HepG2 (cell line): Measurements from ENCODE around the gene AHNAK. TPM values are rescaled to one million over a fixed set of nuclear protein-coding genes. Genes with fewer than 3 reads are reported as not detected.

ENCODE experiments used
- AGO1 ChIP-seq: fragments of 200-400 bp; formaldehyde crosslinking; IDR thresholded peaks from 2 replicates; pipeline ENCODE4 v1.6.1; 2017; ENCODE audit warnings: mild to moderate bottlenecking, low read depth, low read length, moderate library complexity; ENCODE audit not compliant: poor library complexity, severe bottlenecking
- GABPB1 ChIP-seq: IDR thresholded peaks from 2 replicates; pipeline ENCODE4 v1.6.1; 2016; ENCODE audit warnings: mild to moderate bottlenecking, missing genetic modification reagents, moderate library complexity, missing compliant biosample characterization
- GATA4 ChIP-seq: sonication (generic); IDR thresholded peaks from 2 replicates; pipeline ENCODE4 v1.6.1; 2016; ENCODE audit warnings: antibody characterized with exemption, low read depth, borderline replicate concordance
- HNRNPUL1 ChIP-seq: fragments of 200-400 bp; formaldehyde crosslinking; IDR thresholded peaks from 2 replicates; pipeline ENCODE4 v1.6.1; 2017; ENCODE audit warnings: low read depth, mild to moderate bottlenecking, low read length, moderate library complexity
- KLF6 ChIP-seq: IDR thresholded peaks from 2 replicates; pipeline ENCODE4 v1.8.0; 2016; ENCODE audit warnings: missing biosample characterization, missing genetic modification reagents
- NFRKB ChIP-seq: fragments of 450-650 bp; IDR thresholded peaks from 2 replicates; pipeline ENCODE4 v1.6.1; 2017
- NR2C2 ChIP-seq: sonication (generic); formaldehyde crosslinking; IDR thresholded peaks from 2 replicates; pipeline ENCODE4 v1.4.0; 2020; ENCODE audit warnings: missing genetic modification reagents, mild to moderate bottlenecking, moderate library complexity, borderline replicate concordance
- NR3C1 ChIP-seq: sonication (generic); formaldehyde crosslinking; IDR thresholded peaks from 2 replicates; pipeline ENCODE4 v1.4.0; 2020; ENCODE audit warnings: missing genetic modification reagents
- PITX1 ChIP-seq: sonication (generic); formaldehyde crosslinking; IDR thresholded peaks from 2 replicates; pipeline ENCODE4 v1.5.1; 2020; ENCODE audit warnings: mild to moderate bottlenecking, missing genetic modification reagents
- RARG ChIP-seq: sonication (generic); formaldehyde crosslinking; IDR thresholded peaks from 2 replicates; pipeline ENCODE4 v1.4.0; 2020; ENCODE audit warnings: low read depth, mild to moderate bottlenecking, missing genetic modification reagents
- ZBTB42 ChIP-seq: sonication (generic); formaldehyde crosslinking; IDR thresholded peaks from 2 replicates; pipeline ENCODE4 v1.5.0; 2020; ENCODE audit warnings: mild to moderate bottlenecking, missing genetic modification reagents
- ZFYVE20 ChIP-seq: sonication (generic); formaldehyde crosslinking; IDR thresholded peaks from 2 replicates; pipeline ENCODE4 v1.8.0; 2023; ENCODE audit warnings: low read depth, mild to moderate bottlenecking, moderate library complexity, missing genetic modification reagents, borderline replicate concordance
- ZNF329 ChIP-seq: sonication (generic); formaldehyde crosslinking; IDR thresholded peaks from 2 replicates; pipeline ENCODE4 v1.9.0; 2021; ENCODE audit warnings: low read depth, mild to moderate bottlenecking, missing genetic modification reagents
- ZNF83 ChIP-seq: sonication (generic); formaldehyde crosslinking; IDR thresholded peaks from 2 replicates; pipeline ENCODE4 v1.4.0; 2020; ENCODE audit warnings: missing genetic modification reagents, mild to moderate bottlenecking, borderline replicate concordance
- polyA plus RNA-seq, 8 experiments: library from polyadenylated mRNA; depleted of rRNA in 3 of 8; stranded (reverse) in 7 of 8; unstranded in 1 of 8; fragments of >200 nt; fragmentation: Illumina TruSeq in 4 of 8; extraction: Trizol in 4 of 8; gene quantifications; 2 replicates each; pipeline versions ENCODE4 v1.2.1 to v1.2.3, GENCODE V29; 2011 to 2016; ENCODE audit warnings: low read depth in 4 of 8, missing spikeins in 1 of 8, mixed read lengths in 1 of 8; ENCODE audit not compliant: insufficient read depth in 1 of 8
- total RNA-seq, 5 experiments: library from RNA; depleted of rRNA; stranded (reverse); fragments of >200 nt; fragmentation: Illumina TruSeq; extraction: Trizol; gene quantifications; 2 replicates each; pipeline ENCODE4 v1.2.3, GENCODE V29; 2016; ENCODE audit warnings: low read depth in 1 of 5
- TF ChIP-seq, protein P1 (sequence below): sonication (generic); formaldehyde crosslinking; IDR thresholded peaks from 2 replicates; pipeline ENCODE4 v1.4.0; 2020; ENCODE audit warnings: missing genetic modification reagents
- TF ChIP-seq, protein P2 (sequence below): sonication (generic); formaldehyde crosslinking; IDR thresholded peaks from 2 replicates; pipeline ENCODE4 v1.5.0; 2020; ENCODE audit warnings: mild to moderate bottlenecking, missing genetic modification reagents
- TF ChIP-seq, protein P3 (sequence below): sonication (generic); formaldehyde crosslinking; IDR thresholded peaks from 2 replicates; pipeline ENCODE4 v1.4.0; 2020; ENCODE audit warnings: missing genetic modification reagents, borderline replicate concordance
- TF ChIP-seq, protein P4 (sequence below): IDR thresholded peaks from 2 replicates; pipeline ENCODE4 v1.6.1; 2012; ENCODE audit warnings: low read length, improper control_type of control experiment

Gene AHNAK
- total and polyA plus RNA-seq, 2 of the 13 experiments (the other 11 are each of a cell fraction or from before 2014, with no cell fraction given): 23.4 to 25.0 TPM

DNA sequence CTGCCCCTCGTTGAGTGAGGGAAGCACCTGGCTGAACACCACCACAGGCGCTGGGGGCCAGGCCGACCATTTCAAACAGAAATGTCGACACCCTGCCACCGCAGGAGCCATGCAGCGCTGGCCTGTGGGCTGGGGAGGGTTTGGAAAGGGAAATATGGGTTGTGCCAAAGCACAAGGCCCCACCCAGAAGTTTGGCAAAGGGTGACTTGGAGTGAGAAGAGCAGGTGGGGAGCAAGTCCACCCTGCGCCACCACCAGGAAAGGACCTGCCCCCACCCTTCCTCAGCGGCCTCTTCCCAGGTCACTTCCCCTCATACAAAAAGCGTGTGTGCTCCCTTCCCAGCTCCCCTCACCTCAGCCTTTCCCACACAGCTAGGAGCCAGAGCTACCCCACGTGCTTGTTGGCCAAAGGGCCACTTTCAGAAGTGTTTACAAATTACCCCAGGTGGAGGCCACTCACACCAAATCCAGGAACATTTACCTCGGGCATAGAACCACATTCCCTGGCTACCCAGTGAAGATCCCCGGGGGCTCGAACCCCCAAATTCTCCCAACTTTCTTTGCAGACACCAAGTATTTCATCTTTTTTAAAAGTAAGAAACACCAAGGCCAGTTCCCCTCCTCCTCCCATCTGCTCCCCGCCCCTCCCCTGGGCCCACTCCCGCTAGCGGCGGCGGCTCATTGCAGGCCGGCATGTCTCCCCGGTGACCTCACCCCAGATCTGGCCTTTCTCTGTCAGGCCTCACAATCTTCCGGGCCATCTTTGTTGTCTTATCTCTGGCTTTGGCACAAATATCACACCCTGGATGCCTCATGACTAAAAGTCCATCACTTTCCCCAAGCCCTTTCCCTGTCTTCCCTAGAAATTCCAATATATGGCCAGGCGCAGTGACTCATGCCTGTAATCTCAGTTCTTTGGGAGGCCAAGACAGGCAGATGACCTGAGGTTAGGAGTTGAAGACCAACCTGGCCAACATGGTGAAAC is 148.3 kb downstream of the AHNAK start (continued):
- no peak for TF ChIP-seq ZBTB42
- no peak for TF ChIP-seq ZNF329 (CRISPR knock-in tag)
- no peak; the same call in 1 of the 2 replicates for TF ChIP-seq ZNF83 (CRISPR knock-in tag)
- no peak for TF ChIP-seq ZFYVE20 (CRISPR knock-in tag)
- TF ChIP-seq RARG (CRISPR knock-in tag): no peak
- TF ChIP-seq GABPB1 (CRISPR knock-in tag): peak; percentile 32; the same call in 1 of the 2 replicates
- TF ChIP-seq KLF6 (CRISPR knock-in tag): no peak
- TF ChIP-seq NR2C2: no peak
- TF ChIP-seq, protein P1, sequence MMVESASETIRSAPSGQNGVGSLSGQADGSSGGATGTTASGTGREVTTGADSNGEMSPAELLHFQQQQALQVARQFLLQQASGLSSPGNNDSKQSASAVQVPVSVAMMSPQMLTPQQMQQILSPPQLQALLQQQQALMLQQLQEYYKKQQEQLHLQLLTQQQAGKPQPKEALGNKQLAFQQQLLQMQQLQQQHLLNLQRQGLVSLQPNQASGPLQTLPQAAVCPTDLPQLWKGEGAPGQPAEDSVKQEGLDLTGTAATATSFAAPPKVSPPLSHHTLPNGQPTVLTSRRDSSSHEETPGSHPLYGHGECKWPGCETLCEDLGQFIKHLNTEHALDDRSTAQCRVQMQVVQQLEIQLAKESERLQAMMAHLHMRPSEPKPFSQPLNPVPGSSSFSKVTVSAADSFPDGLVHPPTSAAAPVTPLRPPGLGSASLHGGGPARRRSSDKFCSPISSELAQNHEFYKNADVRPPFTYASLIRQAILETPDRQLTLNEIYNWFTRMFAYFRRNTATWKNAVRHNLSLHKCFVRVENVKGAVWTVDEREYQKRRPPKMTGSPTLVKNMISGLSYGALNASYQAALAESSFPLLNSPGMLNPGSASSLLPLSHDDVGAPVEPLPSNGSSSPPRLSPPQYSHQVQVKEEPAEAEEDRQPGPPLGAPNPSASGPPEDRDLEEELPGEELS (CRISPR knock-in tag): no peak; the same call in 1 of the 2 replicates
- TF ChIP-seq, protein P2, sequence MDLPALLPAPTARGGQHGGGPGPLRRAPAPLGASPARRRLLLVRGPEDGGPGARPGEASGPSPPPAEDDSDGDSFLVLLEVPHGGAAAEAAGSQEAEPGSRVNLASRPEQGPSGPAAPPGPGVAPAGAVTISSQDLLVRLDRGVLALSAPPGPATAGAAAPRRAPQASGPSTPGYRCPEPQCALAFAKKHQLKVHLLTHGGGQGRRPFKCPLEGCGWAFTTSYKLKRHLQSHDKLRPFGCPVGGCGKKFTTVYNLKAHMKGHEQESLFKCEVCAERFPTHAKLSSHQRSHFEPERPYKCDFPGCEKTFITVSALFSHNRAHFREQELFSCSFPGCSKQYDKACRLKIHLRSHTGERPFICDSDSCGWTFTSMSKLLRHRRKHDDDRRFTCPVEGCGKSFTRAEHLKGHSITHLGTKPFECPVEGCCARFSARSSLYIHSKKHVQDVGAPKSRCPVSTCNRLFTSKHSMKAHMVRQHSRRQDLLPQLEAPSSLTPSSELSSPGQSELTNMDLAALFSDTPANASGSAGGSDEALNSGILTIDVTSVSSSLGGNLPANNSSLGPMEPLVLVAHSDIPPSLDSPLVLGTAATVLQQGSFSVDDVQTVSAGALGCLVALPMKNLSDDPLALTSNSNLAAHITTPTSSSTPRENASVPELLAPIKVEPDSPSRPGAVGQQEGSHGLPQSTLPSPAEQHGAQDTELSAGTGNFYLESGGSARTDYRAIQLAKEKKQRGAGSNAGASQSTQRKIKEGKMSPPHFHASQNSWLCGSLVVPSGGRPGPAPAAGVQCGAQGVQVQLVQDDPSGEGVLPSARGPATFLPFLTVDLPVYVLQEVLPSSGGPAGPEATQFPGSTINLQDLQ: no peak
- no peak for TF ChIP-seq NFRKB
- no peak for TF ChIP-seq AGO1
- TF ChIP-seq, protein P3, sequence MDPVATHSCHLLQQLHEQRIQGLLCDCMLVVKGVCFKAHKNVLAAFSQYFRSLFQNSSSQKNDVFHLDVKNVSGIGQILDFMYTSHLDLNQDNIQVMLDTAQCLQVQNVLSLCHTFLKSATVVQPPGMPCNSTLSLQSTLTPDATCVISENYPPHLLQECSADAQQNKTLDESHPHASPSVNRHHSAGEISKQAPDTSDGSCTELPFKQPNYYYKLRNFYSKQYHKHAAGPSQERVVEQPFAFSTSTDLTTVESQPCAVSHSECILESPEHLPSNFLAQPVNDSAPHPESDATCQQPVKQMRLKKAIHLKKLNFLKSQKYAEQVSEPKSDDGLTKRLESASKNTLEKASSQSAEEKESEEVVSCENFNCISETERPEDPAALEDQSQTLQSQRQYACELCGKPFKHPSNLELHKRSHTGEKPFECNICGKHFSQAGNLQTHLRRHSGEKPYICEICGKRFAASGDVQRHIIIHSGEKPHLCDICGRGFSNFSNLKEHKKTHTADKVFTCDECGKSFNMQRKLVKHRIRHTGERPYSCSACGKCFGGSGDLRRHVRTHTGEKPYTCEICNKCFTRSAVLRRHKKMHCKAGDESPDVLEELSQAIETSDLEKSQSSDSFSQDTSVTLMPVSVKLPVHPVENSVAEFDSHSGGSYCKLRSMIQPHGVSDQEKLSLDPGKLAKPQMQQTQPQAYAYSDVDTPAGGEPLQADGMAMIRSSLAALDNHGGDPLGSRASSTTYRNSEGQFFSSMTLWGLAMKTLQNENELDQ (CRISPR knock-in tag): no peak
- TF ChIP-seq, protein P4, sequence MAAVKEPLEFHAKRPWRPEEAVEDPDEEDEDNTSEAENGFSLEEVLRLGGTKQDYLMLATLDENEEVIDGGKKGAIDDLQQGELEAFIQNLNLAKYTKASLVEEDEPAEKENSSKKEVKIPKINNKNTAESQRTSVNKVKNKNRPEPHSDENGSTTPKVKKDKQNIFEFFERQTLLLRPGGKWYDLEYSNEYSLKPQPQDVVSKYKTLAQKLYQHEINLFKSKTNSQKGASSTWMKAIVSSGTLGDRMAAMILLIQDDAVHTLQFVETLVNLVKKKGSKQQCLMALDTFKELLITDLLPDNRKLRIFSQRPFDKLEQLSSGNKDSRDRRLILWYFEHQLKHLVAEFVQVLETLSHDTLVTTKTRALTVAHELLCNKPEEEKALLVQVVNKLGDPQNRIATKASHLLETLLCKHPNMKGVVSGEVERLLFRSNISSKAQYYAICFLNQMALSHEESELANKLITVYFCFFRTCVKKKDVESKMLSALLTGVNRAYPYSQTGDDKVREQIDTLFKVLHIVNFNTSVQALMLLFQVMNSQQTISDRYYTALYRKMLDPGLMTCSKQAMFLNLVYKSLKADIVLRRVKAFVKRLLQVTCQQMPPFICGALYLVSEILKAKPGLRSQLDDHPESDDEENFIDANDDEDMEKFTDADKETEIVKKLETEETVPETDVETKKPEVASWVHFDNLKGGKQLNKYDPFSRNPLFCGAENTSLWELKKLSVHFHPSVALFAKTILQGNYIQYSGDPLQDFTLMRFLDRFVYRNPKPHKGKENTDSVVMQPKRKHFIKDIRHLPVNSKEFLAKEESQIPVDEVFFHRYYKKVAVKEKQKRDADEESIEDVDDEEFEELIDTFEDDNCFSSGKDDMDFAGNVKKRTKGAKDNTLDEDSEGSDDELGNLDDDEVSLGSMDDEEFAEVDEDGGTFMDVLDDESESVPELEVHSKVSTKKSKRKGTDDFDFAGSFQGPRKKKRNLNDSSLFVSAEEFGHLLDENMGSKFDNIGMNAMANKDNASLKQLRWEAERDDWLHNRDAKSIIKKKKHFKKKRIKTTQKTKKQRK: no peak
- no peak for TF ChIP-seq PITX1 (CRISPR knock-in tag)
- no peak for TF ChIP-seq NR3C1 (CRISPR knock-in tag)
- TF ChIP-seq GATA4: no peak
- no peak for TF ChIP-seq HNRNPUL1
